ENCODE results near the gene QRICH1. TPM values are rescaled to one million over a fixed set of nuclear protein-coding genes. Genes with fewer than 3 reads are reported as not detected.

The QRICH1 gene
- total RNA-seq, 1 experiment from 2014 or later: 123 TPM

- TF ChIP-seq FOXP4 (CRISPR knock-in tag; IDR thresholded peaks at IDR 0.05) (no peak), E2F1 (CRISPR knock-in tag; IDR thresholded peaks at IDR 0.05) (no peak), GABPB1 (CRISPR knock-in tag; IDR thresholded peaks at IDR 0.05) (no peak), E2F4 (CRISPR knock-in tag; IDR thresholded peaks at IDR 0.05; ENCODE audit: borderline replicate concordance, low read depth) (no peak), ZNF281 (CRISPR knock-in tag; IDR thresholded peaks at IDR 0.05) (no peak), ZNF512 (CRISPR knock-in tag; IDR thresholded peaks at IDR 0.05; ENCODE audit: borderline replicate concordance) (no peak), TP53 (CRISPR knock-in tag; IDR thresholded peaks at IDR 0.05) (no peak), CBFB (CRISPR knock-in tag; IDR thresholded peaks at IDR 0.05; ENCODE audit: low read depth) (no peak), TEAD4 (CRISPR knock-in tag; IDR thresholded peaks at IDR 0.05) (no peak), ELF4 (CRISPR knock-in tag; IDR thresholded peaks at IDR 0.05; ENCODE audit: low read depth) (no peak), OVOL2 (CRISPR knock-in tag; IDR thresholded peaks at IDR 0.05; ENCODE audit: borderline replicate concordance) (no peak)
- TF ChIP-seq, protein P1, sequence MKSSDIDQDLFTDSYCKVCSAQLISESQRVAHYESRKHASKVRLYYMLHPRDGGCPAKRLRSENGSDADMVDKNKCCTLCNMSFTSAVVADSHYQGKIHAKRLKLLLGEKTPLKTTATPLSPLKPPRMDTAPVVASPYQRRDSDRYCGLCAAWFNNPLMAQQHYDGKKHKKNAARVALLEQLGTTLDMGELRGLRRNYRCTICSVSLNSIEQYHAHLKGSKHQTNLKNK (CRISPR knock-in tag; IDR thresholded peaks at IDR 0.05): no peak
These were observed 92.7 kb downstream of the QRICH1 start (continued) for GRCh38 chr3:49001155-49001554.

DNA sequence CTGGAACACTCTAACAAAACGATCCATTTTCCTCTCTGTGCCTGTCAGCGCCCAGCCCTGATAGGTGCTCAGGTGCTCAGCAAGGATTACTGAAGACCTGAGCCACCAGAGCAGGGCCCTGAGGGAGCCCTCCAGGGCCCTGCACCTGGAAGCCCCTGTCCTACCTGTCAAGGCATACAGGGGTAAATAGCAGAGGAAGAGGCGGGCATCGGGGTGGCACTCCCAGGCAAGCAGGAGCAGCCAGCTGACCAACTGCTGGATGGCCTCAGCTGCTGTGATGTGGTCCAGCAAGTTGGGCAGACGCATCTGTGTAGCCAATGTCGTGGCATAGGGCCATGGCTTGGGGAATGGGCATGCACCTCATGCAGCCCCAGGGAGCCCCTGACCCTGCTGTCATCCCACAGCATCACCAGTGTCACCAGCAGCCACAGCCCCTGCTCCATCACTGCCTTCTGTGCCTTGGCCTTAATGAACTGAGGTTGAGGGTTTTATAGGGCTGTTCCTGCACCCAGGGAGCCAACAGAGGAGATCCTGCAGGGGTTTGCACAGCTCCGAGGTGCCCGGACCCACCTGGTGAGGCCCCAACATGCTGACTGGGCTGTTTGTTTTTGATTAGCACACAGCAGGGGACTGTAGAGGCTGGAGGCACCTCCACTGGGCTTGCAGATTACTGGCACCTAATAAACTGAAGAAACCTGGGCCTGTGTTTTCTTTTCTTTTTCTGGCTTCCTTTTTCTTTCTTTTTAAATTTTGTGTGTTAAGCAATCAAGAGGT lies 94.6 kb downstream of the QRICH1 start:
- Mint-ChIP-seq H3K27ac (0 out of 2 replicates have a peak overlapping the region, but pooled peaks have one; percentile 57), H3K36me3 (peaks cover 4% of the 10 kb centered on the region; the same call in 1 of the 2 replicates), H3K9me3 (no peaks in the 10 kb centered on the region), H3K27me3 (ENCODE audit: low read depth) (no peaks in the 10 kb centered on the region), H3K4me3 (no peak overlapping the region), H3K4me1 (peaks cover 12% of the 10 kb centered on the region)
- ChIA-PET CTCF (interaction anchor here (1.2 to 4.3 kb wide), 3 partner anchors 10 to 15 kb away, joined by 3 to 23 read pairs (median 6); no protein-coding TSS in a partner anchor), POLR2A (no interaction called here)
- TF ChIP-seq ZNF396 (CRISPR knock-in tag; IDR thresholded peaks at IDR 0.05; ENCODE audit: borderline replicate concordance) (no peak), ZNF423 (CRISPR knock-in tag; IDR thresholded peaks at IDR 0.05) (peak; percentile 92)
- DNase-seq (ENCODE audit: low spot score) (no peak), ATAC-seq (no peak)

Data from WTC11 (cell line).